ENCODE results near the gene ANKS1A.

Gene ANKS1A

DNA sequence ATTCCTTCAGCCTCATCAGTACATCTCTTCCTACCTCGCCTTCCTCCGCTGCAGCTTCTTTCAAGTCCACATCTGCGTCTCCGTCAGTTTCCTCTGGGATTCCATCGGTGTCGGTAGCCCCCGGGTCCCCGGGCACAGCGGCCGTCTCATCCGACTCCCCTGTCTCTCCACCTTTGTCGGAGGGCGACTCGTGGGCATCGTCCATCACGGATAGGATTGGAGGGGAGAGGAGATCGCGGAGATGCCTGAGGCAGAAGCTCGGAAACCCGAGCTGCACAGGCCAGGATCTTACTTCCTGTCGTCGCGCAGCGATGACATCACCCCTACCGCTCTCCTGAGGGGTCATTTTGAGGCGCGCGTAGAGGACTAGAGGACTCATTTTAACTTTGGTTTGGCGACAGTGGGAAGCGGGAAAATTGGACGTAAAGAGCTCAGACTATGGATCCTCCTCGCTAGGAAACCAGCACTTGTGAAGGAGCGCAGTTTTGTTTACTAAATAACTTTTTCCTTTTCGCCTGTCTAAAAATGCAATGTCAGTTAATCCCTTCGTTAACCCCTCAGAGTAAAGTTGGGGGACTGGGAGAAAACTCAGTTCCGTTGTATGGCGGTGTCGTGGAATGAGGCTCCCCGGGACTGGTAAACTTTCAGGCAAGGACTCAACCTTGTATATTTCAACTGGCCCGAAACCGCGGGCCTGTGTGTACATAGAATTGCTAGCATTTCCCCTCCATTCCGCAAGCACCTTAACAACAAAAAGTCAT, 1.1 kb upstream of the ANKS1A start, which contains the start of gene TAF11 (continued):
- TF ChIP-seq, protein P1, sequence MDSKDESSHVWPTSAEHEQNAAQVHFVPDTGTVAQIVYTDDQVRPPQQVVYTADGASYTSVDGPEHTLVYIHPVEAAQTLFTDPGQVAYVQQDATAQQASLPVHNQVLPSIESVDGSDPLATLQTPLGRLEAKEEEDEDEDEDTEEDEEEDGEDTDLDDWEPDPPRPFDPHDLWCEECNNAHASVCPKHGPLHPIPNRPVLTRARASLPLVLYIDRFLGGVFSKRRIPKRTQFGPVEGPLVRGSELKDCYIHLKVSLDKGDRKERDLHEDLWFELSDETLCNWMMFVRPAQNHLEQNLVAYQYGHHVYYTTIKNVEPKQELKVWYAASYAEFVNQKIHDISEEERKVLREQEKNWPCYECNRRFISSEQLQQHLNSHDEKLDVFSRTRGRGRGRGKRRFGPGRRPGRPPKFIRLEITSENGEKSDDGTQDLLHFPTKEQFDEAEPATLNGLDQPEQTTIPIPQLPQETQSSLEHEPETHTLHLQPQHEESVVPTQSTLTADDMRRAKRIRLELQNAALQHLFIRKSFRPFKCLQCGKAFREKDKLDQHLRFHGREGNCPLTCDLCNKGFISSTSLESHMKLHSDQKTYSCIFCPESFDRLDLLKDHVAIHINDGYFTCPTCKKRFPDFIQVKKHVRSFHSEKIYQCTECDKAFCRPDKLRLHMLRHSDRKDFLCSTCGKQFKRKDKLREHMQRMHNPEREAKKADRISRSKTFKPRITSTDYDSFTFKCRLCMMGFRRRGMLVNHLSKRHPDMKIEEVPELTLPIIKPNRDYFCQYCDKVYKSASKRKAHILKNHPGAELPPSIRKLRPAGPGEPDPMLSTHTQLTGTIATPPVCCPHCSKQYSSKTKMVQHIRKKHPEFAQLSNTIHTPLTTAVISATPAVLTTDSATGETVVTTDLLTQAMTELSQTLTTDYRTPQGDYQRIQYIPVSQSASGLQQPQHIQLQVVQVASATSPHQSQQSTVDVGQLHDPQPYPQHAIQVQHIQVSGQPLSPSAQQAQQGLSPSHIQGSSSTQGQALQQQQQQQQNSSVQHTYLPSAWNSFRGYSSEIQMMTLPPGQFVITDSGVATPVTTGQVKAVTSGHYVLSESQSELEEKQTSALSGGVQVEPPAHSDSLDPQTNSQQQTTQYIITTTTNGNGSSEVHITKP (tag by site-specific recombination; IDR thresholded peaks at IDR 0.05): peak; percentile 96
- TF ChIP-seq, protein P2, sequence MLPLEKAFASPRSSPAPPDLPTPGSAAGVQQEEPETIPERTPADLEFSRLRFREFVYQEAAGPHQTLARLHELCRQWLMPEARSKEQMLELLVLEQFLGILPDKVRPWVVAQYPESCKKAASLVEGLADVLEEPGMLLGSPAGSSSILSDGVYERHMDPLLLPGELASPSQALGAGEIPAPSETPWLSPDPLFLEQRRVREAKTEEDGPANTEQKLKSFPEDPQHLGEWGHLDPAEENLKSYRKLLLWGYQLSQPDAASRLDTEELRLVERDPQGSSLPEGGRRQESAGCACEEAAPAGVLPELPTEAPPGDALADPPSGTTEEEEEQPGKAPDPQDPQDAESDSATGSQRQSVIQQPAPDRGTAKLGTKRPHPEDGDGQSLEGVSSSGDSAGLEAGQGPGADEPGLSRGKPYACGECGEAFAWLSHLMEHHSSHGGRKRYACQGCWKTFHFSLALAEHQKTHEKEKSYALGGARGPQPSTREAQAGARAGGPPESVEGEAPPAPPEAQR (tag by site-specific recombination; IDR thresholded peaks at IDR 0.05): no peak
- TF ChIP-seq ZNF140 (tag by site-specific recombination; IDR thresholded peaks at IDR 0.05) (no peak), ZNF311 (tag by site-specific recombination; IDR thresholded peaks at IDR 0.05; ENCODE audit: borderline replicate concordance) (no peak), MYNN (tag by site-specific recombination; IDR thresholded peaks at IDR 0.05; ENCODE audit: borderline replicate concordance) (no peak), ZNF214 (tag by site-specific recombination; IDR thresholded peaks at IDR 0.05; ENCODE audit: borderline replicate concordance) (no peak), ZNF433 (tag by site-specific recombination; IDR thresholded peaks at IDR 0.05; ENCODE audit: low read depth) (no peak), ZNF610 (tag by site-specific recombination; IDR thresholded peaks at IDR 0.05; ENCODE audit: borderline replicate concordance) (peak; percentile 94), REPIN1 (tag by site-specific recombination; IDR thresholded peaks at IDR 0.05; ENCODE audit: low read depth) (no peak), ZNF138 (tag by site-specific recombination; IDR thresholded peaks at IDR 0.05; ENCODE audit: borderline replicate concordance) (no peak), ZNF837 (tag by site-specific recombination; IDR thresholded peaks at IDR 0.05) (no peak), ZNF114 (tag by site-specific recombination; IDR thresholded peaks at IDR 0.05) (no peak)
- TF ChIP-seq, protein P3, sequence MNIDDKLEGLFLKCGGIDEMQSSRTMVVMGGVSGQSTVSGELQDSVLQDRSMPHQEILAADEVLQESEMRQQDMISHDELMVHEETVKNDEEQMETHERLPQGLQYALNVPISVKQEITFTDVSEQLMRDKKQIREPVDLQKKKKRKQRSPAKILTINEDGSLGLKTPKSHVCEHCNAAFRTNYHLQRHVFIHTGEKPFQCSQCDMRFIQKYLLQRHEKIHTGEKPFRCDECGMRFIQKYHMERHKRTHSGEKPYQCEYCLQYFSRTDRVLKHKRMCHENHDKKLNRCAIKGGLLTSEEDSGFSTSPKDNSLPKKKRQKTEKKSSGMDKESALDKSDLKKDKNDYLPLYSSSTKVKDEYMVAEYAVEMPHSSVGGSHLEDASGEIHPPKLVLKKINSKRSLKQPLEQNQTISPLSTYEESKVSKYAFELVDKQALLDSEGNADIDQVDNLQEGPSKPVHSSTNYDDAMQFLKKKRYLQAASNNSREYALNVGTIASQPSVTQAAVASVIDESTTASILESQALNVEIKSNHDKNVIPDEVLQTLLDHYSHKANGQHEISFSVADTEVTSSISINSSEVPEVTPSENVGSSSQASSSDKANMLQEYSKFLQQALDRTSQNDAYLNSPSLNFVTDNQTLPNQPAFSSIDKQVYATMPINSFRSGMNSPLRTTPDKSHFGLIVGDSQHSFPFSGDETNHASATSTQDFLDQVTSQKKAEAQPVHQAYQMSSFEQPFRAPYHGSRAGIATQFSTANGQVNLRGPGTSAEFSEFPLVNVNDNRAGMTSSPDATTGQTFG (tag by site-specific recombination; IDR thresholded peaks at IDR 0.05; ENCODE audit: borderline replicate concordance): no peak
- TF ChIP-seq, protein P4, sequence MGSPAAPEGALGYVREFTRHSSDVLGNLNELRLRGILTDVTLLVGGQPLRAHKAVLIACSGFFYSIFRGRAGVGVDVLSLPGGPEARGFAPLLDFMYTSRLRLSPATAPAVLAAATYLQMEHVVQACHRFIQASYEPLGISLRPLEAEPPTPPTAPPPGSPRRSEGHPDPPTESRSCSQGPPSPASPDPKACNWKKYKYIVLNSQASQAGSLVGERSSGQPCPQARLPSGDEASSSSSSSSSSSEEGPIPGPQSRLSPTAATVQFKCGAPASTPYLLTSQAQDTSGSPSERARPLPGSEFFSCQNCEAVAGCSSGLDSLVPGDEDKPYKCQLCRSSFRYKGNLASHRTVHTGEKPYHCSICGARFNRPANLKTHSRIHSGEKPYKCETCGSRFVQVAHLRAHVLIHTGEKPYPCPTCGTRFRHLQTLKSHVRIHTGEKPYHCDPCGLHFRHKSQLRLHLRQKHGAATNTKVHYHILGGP (tag by site-specific recombination; IDR thresholded peaks at IDR 0.05): peak; percentile 59
- TF ChIP-seq, protein P5, sequence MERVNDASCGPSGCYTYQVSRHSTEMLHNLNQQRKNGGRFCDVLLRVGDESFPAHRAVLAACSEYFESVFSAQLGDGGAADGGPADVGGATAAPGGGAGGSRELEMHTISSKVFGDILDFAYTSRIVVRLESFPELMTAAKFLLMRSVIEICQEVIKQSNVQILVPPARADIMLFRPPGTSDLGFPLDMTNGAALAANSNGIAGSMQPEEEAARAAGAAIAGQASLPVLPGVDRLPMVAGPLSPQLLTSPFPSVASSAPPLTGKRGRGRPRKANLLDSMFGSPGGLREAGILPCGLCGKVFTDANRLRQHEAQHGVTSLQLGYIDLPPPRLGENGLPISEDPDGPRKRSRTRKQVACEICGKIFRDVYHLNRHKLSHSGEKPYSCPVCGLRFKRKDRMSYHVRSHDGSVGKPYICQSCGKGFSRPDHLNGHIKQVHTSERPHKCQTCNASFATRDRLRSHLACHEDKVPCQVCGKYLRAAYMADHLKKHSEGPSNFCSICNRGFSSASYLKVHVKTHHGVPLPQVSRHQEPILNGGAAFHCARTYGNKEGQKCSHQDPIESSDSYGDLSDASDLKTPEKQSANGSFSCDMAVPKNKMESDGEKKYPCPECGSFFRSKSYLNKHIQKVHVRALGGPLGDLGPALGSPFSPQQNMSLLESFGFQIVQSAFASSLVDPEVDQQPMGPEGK (tag by site-specific recombination; IDR thresholded peaks at IDR 0.05): peak; percentile 30; the same call in 1 of the 2 replicates
- TF ChIP-seq, protein P6, sequence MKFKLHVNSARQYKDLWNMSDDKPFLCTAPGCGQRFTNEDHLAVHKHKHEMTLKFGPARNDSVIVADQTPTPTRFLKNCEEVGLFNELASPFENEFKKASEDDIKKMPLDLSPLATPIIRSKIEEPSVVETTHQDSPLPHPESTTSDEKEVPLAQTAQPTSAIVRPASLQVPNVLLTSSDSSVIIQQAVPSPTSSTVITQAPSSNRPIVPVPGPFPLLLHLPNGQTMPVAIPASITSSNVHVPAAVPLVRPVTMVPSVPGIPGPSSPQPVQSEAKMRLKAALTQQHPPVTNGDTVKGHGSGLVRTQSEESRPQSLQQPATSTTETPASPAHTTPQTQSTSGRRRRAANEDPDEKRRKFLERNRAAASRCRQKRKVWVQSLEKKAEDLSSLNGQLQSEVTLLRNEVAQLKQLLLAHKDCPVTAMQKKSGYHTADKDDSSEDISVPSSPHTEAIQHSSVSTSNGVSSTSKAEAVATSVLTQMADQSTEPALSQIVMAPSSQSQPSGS (tag by site-specific recombination; IDR thresholded peaks at IDR 0.05; ENCODE audit: low read depth): peak; percentile 98
- TF ChIP-seq, protein P7, sequence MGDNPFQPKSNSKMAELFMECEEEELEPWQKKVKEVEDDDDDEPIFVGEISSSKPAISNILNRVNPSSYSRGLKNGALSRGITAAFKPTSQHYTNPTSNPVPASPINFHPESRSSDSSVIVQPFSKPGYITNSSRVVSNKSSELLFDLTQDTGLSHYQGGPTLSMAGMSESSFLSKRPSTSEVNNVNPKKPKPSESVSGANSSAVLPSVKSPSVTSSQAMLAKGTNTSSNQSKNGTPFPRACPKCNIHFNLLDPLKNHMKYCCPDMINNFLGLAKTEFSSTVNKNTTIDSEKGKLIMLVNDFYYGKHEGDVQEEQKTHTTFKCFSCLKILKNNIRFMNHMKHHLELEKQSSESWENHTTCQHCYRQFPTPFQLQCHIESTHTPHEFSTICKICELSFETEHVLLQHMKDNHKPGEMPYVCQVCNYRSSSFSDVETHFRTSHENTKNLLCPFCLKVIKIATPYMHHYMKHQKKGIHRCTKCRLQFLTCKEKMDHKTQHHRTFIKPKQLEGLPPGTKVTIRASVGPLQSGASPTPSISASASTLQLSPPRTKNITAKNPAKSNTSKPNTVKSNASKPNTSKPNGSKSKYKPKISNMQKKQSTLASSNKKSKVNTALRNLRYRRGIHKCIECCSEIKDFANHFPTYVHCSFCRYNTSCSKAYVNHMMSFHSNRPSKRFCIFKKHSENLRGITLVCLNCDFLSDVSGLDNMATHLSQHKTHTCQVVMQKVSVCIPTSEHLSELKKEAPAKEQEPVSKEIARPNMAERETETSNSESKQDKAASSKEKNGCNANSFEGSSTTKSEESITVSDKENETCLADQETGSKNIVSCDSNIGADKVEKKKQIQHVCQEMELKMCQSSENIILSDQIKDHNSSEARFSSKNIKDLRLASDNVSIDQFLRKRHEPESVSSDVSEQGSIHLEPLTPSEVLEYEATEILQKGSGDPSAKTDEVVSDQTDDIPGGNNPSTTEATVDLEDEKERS (tag by site-specific recombination; IDR thresholded peaks at IDR 0.05): no peak

Measured in HEK293 (cell line).